Calu3 (cell line): ENCODE data around the gene PSMD14. TPM values are rescaled to one million over a fixed set of nuclear protein-coding genes. Genes with fewer than 3 reads are reported as not detected.

Experiments
- BruUV-seq: library from RNA; stranded (reverse); fragments of 400-500 nt; replicated peaks from 2 replicates; lab custom pipeline; 2021; lab: Mats Ljungman, UMichigan
- CTCF ChIA-PET: fragments of 300-600 bp; sonication (Branson Sonifier 250); formaldehyde crosslinking; loops from one replicate; lab custom pipeline; 2022; ENCODE audit warnings: antibody characterized with exemption; lab: Charles Lee
- DNase-seq: peaks from one replicate; pipeline ENCODE4 v3.0.0; 2022
- H3K27ac Mint-ChIP-seq: one replicate; pipeline ENCODE4 v1.8.0; 2022; ENCODE audit warnings: mixed read lengths; ENCODE audit not compliant: unreplicated experiment
- H3K27me3 Mint-ChIP-seq: one replicate; pipeline ENCODE4 v1.8.0; 2022; ENCODE audit warnings: mixed read lengths; ENCODE audit not compliant: unreplicated experiment
- H3K36me3 Mint-ChIP-seq: one replicate; pipeline ENCODE4 v1.8.0; 2022; ENCODE audit warnings: mild to moderate bottlenecking, moderate library complexity, mixed read lengths; ENCODE audit not compliant: insufficient read depth, unreplicated experiment
- H3K4me1 Mint-ChIP-seq: one replicate; pipeline ENCODE4 v1.8.0; 2022; ENCODE audit warnings: mild to moderate bottlenecking, low read depth, mixed read lengths; ENCODE audit not compliant: unreplicated experiment
- H3K4me3 Mint-ChIP-seq: one replicate; pipeline ENCODE4 v1.8.0; 2022; ENCODE audit warnings: mild to moderate bottlenecking, low read depth, moderate library complexity, mixed read lengths; ENCODE audit not compliant: unreplicated experiment
- H3K9me3 Mint-ChIP-seq: one replicate; pipeline ENCODE4 v1.8.0; 2022; ENCODE audit warnings: low read depth, mixed read lengths; ENCODE audit not compliant: unreplicated experiment
- intact Hi-C: fragments of 100-400 bp; cut with micrococcal nuclease; formaldehyde crosslinking; loops from one replicate; pipeline ENCODE4 v1.10.0; 2022; ENCODE audit not compliant: unreplicated experiment
- total RNA-seq: library from RNA; stranded (reverse); gene quantifications from 2 replicates; pipeline ENCODE4 v1.2.3, GENCODE V29; 2022
- TF ChIP-seq, protein P1 (sequence below): fragments of 200-600 bp; IDR thresholded peaks from one replicate; pipeline ENCODE4 v1.8.0; 2022; ENCODE audit warnings: antibody characterized with exemption; ENCODE audit not compliant: unreplicated experiment

The PSMD14 gene
- total RNA-seq, 1 experiment from 2014 or later: 97.4 TPM

- intact Hi-C loops: no loop called here
- H3K9me3 Mint-ChIP-seq: no peaks in the 10 kb centered on the region
- CTCF ChIA-PET: no interaction called here
- TF ChIP-seq, protein P1, sequence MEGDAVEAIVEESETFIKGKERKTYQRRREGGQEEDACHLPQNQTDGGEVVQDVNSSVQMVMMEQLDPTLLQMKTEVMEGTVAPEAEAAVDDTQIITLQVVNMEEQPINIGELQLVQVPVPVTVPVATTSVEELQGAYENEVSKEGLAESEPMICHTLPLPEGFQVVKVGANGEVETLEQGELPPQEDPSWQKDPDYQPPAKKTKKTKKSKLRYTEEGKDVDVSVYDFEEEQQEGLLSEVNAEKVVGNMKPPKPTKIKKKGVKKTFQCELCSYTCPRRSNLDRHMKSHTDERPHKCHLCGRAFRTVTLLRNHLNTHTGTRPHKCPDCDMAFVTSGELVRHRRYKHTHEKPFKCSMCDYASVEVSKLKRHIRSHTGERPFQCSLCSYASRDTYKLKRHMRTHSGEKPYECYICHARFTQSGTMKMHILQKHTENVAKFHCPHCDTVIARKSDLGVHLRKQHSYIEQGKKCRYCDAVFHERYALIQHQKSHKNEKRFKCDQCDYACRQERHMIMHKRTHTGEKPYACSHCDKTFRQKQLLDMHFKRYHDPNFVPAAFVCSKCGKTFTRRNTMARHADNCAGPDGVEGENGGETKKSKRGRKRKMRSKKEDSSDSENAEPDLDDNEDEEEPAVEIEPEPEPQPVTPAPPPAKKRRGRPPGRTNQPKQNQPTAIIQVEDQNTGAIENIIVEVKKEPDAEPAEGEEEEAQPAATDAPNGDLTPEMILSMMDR: no peak
- H3K4me1 Mint-ChIP-seq: peaks cover 25% of the 10 kb centered on the region
- peak overlapping the region; percentile 66 for H3K4me3 Mint-ChIP-seq
- DNase-seq: no peak
- no peak overlapping the region for H3K27ac Mint-ChIP-seq
- H3K36me3 Mint-ChIP-seq: peaks cover 16% of the 10 kb centered on the region
- H3K27me3 Mint-ChIP-seq: peaks cover 52% of the 10 kb centered on the region
- BruUV-seq: no TSS peak
These were observed 109.4 kb downstream of the PSMD14 start for GRCh38 chr2:161417438-161418274.

- Mint-ChIP-seq H3K27ac (no peak overlapping the region), H3K36me3 (peaks cover 16% of the 10 kb centered on the region), H3K9me3 (no peaks in the 10 kb centered on the region), H3K4me3 (no peak overlapping the region), H3K4me1 (peaks cover 25% of the 10 kb centered on the region), H3K27me3 (peaks cover 56% of the 10 kb centered on the region)
- TF ChIP-seq, protein P1: no peak
- intact Hi-C loops: no loop called here
- no peak for DNase-seq
- BruUV-seq: no TSS peak
- CTCF ChIA-PET: no interaction called here
These were observed 110.1 kb downstream of the PSMD14 start for GRCh38 chr2:161418275-161418714.

- CTCF ChIA-PET: no interaction called here
- no peak overlapping the region for H3K4me3 Mint-ChIP-seq
- peaks cover 19% of the 10 kb centered on the region for H3K36me3 Mint-ChIP-seq
- H3K27me3 Mint-ChIP-seq: peaks cover 60% of the 10 kb centered on the region
- no TSS peak for BruUV-seq
- H3K9me3 Mint-ChIP-seq: no peaks in the 10 kb centered on the region
- intact Hi-C loops: no loop called here
- DNase-seq: no peak
- H3K4me1 Mint-ChIP-seq: peaks cover 25% of the 10 kb centered on the region
- no peak overlapping the region for H3K27ac Mint-ChIP-seq
- TF ChIP-seq, protein P1: no peak
These were observed 110.8 kb downstream of the PSMD14 start for GRCh38 chr2:161418715-161419637.

DNA sequence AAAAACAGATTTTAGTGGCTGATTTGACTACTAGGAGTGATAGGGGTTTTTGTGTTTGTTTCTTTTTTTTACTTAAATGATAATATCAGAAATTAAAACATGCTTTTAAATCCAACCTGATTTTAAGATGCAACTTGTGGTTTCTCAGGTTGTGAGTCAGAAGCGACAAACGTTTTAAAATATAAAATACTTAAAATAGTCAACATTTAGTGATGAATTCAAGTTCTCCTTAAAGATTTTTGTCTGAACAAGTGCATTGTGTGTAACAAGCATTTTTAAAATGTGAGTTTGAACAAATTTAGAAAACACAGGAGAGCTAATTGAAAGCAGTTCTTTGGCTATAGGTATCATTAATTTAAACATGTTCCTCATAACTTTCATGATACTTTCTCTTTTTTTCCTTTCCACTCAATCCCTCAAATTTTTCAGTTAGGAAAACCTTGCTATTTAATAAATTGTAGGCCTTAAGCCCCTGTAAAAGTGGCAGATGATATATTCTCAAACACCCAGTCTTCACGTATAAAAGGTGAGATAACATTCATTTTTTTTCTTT, 111.5 kb downstream of the PSMD14 start:
- no peak overlapping the region for H3K27ac Mint-ChIP-seq
- peaks cover 67% of the 10 kb centered on the region for H3K27me3 Mint-ChIP-seq
- DNase-seq: no peak
- no peaks in the 10 kb centered on the region for H3K9me3 Mint-ChIP-seq
- H3K4me1 Mint-ChIP-seq: peaks cover 32% of the 10 kb centered on the region
- peaks cover 18% of the 10 kb centered on the region for H3K36me3 Mint-ChIP-seq
- CTCF ChIA-PET: no interaction called here
- intact Hi-C loops: no loop called here
- no peak overlapping the region for H3K4me3 Mint-ChIP-seq
- TF ChIP-seq, protein P1: no peak
- BruUV-seq: no TSS peak
